ENCODE results near the gene NT5DC4.
"Not testable (repeated sequence)": the region's sequence is repeated elsewhere in the genome, so short reads cannot be mapped to it uniquely, and the experiment has no call there.

Gene NT5DC4

DNA sequence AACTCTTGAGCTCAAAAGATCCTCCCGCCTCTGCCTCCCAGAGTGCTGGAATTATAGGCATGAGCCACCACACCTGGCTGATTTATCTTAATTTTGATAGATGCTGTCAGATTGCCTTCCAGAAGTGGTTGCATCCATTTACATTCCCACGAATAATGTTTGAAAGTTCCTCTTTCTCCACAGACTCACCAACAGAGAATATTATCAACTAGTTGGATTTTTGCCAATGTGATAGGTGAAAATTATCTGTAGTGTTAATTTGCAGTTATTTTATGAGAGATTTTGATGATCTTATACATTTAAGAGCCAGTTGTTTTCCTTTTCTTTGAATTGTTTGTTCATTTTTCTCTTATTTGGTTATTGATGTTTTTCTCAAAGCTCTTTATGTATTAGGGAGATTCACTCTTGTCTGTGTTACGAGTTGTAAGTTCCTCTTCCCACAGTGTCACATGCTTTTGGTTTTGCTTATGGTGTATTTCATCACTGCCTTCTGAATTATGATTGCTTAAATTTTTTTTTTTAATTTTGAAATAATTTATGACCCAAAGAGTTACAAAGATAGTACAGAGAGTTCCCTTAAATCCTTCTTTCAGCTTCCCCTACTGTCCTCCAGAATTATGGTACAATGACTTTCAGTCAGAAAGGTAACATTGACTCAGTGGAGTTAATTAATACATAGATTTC is 20.7 kb upstream of the NT5DC4 start:
- H3K4me3 ChIP-seq (ENCODE audit: low read depth, low read length): no peak overlapping the region
- DNase-seq (ENCODE audit: low read depth): no peak
- TF ChIP-seq, protein P1, sequence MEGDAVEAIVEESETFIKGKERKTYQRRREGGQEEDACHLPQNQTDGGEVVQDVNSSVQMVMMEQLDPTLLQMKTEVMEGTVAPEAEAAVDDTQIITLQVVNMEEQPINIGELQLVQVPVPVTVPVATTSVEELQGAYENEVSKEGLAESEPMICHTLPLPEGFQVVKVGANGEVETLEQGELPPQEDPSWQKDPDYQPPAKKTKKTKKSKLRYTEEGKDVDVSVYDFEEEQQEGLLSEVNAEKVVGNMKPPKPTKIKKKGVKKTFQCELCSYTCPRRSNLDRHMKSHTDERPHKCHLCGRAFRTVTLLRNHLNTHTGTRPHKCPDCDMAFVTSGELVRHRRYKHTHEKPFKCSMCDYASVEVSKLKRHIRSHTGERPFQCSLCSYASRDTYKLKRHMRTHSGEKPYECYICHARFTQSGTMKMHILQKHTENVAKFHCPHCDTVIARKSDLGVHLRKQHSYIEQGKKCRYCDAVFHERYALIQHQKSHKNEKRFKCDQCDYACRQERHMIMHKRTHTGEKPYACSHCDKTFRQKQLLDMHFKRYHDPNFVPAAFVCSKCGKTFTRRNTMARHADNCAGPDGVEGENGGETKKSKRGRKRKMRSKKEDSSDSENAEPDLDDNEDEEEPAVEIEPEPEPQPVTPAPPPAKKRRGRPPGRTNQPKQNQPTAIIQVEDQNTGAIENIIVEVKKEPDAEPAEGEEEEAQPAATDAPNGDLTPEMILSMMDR (IDR thresholded peaks at IDR 0.05; ENCODE audit: control insufficient read depth, extremely low read depth, insufficient read depth): no peak

DNA sequence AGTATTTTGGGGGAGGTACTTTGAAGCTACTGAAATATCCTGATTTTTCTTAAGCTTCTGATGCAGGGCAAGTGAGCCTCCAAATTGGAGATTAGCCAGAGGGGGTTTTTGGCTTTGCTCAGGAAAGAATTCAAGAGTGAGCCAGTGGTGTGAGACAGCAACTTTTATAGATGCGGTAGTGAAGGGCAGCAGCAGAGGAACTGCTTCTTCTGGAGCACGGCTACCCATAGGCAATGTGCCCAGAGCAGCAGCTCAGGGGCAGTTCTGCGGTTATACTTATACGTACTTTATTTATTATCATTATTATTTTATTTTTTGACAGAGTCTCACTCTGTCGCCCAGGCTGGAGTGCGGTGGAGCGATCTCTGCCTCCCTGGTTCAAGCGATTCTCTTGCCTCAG is 19.8 kb upstream of the NT5DC4 start:
- DNase-seq (ENCODE audit: low read depth): no peak

DNA sequence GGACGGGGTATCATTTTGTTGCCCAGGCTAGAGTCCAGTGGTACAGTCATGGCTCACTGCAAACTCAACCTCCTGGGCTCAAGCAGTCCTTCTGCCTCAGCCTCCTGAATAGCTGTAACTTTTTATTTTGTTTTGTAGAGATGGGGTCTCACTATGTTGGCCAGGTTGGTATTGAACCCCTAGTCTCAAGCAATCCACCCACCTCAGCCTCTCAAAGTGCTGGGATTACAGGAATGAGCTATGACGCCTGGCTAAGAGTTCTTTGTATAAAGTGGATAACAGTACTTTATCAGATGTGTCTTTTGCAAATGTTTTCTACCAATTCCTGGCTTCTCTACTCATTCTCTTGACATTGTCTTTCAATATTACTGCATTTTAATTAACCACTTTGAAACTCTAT is 17.1 kb upstream of the NT5DC4 start:
- H3K4me3 ChIP-seq (ENCODE audit: low read depth, low read length): no peak overlapping the region
- TF ChIP-seq, protein P1 (IDR thresholded peaks at IDR 0.05; ENCODE audit: control insufficient read depth, extremely low read depth, insufficient read depth): no peak
- no peak for DNase-seq (ENCODE audit: low read depth)

More for the DNA sequence above, 19.8 kb upstream of the NT5DC4 start:
- TF ChIP-seq, protein P1 (IDR thresholded peaks at IDR 0.05; ENCODE audit: control insufficient read depth, extremely low read depth, insufficient read depth): no peak
- no peak overlapping the region for H3K4me3 ChIP-seq (ENCODE audit: low read depth, low read length)

DNA sequence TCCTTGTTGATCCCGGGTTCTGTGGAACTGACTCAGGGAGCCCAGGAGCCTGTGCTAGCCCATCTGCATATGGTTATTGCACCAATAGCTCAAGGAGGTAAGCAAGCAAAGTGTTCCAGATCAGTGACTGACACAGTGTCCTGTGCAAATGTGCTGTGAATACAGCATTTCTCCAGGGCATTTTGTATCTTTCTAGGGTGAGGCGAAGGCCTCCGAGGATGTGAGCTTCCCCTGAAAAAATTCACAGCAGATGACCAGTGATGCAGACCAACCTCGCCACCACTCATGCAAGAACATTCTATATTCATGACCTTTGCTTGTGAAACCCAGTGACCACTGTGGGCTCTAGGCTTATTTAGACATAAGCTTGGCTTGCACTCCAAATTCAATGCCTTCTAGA is 15.2 kb upstream of the NT5DC4 start:
- H3K4me3 ChIP-seq (ENCODE audit: low read depth, low read length): no peak overlapping the region
- DNase-seq (ENCODE audit: low read depth): no peak
- TF ChIP-seq, protein P1 (IDR thresholded peaks at IDR 0.05; ENCODE audit: control insufficient read depth, extremely low read depth, insufficient read depth): no peak

DNA sequence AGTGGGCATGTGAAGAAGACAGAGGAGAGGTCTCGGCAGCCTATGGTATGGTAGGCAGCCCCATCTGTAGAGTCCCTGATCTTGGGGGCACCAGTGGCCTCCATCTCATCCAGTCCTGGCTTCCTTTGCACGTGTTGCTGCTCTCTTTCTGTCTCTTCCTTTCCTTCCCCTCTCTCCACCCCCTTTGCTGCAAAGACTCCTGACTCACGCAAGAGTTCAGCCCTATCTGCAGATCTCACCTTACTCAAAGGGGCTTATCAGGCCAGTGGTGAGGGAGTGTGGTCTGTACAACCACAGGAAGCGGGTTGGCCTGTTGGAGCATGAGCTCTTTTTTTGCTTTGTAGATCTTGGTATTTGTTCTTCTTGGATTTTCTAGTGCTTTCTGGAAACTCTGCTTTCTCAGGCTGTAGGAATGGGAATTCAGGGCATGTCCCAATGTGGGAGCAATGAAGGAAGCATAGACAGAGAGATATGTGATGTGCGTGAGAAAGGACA is 14.6 kb upstream of the NT5DC4 start:
- TF ChIP-seq, protein P1 (IDR thresholded peaks at IDR 0.05; ENCODE audit: control insufficient read depth, extremely low read depth, insufficient read depth): no peak
- DNase-seq (ENCODE audit: low read depth): no peak
- no peak overlapping the region for H3K4me3 ChIP-seq (ENCODE audit: low read depth, low read length)

DNA sequence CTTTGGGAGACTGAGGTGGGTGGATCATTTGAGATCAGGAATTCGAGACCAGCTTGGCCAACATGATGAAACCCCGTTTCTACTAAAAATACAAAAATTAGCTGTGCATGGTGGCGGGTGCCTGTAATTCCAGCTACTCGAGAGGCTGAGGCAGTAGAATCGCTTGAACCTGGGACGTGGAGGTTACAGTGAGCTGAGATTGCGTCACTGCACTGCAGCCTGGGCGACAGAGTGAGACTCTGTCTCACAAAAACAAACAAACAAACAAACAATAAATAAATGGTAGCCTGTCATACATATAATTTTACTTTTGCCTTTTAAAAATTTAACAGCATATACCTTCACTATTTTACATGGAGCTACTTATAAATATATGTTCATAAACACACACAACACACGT is 13.9 kb upstream of the NT5DC4 start:
- H3K4me3 ChIP-seq (ENCODE audit: low read depth, low read length); DNase-seq (ENCODE audit: low read depth): not testable (repeated sequence)

DNA sequence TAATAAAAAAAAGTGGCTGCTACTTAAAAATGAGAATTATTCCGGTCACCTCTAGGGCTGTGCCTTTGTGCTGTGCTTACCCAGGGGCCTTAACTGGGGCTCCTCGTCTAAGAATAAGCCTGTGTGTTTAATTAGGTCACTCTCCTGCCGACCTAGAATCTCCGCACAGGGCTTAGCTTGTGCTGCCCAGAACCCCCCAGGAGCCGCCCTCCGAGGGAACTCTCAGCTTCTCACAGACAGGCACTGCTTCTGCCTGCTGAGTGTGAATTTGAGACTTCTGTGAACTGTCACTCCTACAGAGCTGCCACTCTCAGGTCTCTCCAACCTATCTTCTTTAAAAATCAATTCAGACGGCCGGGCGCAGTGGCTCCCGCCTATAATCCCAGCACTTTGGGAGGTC is 11.9 kb upstream of the NT5DC4 start:
- DNase-seq (ENCODE audit: low read depth): no peak
- no peak overlapping the region for H3K4me3 ChIP-seq (ENCODE audit: low read depth, low read length)
- TF ChIP-seq, protein P1 (IDR thresholded peaks at IDR 0.05; ENCODE audit: control insufficient read depth, extremely low read depth, insufficient read depth): no peak
